GDM1 (cell line): ENCODE measurements around the gene SLC38A11.
"Not testable (repeated sequence)": the region's sequence is repeated elsewhere in the genome, so short reads cannot be mapped to it uniquely, and the experiment has no call there.

Source experiments
- DNase-seq: peaks from one replicate; lab custom pipeline; 2025; lab: John Stamatoyannopoulos, UW

Gene SLC38A11, protein sequence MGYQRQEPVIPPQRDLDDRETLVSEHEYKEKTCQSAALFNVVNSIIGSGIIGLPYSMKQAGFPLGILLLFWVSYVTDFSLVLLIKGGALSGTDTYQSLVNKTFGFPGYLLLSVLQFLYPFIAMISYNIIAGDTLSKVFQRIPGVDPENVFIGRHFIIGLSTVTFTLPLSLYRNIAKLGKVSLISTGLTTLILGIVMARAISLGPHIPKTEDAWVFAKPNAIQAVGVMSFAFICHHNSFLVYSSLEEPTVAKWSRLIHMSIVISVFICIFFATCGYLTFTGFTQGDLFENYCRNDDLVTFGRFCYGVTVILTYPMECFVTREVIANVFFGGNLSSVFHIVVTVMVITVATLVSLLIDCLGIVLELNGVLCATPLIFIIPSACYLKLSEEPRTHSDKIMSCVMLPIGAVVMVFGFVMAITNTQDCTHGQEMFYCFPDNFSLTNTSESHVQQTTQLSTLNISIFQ

GRCh38 chr2:164954954-164955701 is at the start of gene SLC38A11:
Gene SLC38A11, minus strand, starts transcription at chr2:164955525. Its CDS starts 278 bp downstream, at chr2:164955247.
- DNase-seq: no peak

DNA sequence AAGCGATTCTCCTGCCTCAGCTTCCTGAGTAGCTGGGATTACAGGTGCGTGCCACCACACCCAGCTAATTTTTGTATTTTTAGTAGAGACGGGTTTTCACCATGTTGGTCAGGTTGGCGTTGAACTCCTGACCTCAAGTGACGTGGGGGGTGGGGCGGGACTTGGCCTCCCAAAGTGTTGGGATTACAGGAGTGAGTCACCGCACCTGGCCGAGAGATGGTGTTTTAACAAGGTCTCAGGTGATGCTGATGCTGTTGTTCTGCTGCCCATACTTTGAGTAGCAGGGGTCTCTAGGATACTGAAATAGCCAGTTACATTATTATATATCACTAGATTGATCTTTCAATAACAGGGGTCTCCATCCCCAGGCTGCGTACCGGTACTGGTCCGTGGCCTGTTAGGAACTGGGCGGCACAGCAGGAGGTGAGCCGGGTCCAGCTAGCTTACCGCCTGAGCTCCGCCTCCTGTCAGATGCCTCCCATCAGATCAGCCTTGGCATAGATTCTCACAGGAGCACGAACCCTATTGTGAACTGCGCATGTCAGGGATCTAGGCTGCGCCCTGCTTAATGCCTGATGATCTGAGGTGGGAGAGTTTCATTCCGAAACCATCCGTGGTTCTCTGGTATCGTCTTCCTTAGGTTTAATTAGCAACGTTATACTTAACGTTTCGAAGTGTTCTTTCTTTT is 48.3 kb upstream of the SLC38A11 start:
- DNase-seq: no peak

DNA sequence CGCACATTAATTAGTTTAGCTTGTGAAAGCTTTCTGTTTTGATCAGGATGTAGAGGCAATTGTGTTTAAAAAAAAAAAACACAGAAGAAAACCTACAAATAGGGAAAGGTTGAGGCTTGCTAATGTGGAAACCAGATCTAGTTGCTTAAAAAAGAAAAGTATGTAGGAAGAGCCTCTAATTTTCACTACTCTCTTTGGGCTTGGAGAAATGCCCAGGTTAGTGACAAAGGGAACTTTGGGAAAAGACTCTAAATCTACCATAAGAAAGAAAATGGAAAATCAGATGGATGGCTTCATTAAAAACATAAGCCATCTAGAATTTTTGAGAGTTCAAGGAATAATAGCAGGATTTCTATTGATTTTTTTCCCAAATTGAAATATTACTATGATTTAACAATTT is 47.3 kb upstream of the SLC38A11 start:
- no peak for DNase-seq

GRCh38 chr2:164994664-164995299 is 39.5 kb upstream of the SLC38A11 start:
- not testable (repeated sequence) for DNase-seq

DNA sequence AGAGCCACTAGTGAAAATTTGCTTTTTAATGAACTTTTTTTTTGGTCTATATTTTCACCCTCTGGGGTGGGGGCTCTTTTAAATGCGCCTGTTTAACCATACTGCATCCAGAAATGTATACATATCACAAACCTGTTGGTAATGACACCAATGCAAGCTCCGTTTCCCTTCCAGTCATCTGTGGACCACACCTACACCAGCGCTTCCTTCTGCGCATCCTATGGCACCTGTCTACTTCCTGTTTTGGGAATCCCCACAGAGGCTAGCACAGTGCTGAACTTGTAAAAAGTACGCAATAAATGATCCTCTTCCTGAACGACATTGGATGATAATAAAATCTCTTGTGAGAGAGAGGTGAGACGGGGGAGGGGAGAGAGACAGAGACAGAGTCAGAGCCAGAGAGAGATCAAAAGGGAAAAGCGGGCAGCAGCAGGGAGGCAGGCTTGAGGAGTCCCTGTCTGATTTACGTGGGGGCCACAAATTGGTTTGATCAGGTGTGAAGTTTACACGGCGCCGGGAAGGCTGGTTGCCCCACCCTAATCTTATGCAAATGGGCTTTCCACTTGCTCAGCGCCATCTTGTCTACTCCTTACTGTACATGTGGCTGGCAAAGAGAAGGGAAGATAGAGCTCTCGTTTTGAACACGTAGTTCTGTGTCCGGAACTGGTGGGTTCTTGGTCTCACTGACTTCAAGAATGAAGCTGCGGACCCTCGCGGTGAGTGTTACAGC is 38.1 kb upstream of the SLC38A11 start:
- no peak for DNase-seq

GRCh38 chr2:164992818-164993217 is 37.5 kb upstream of the SLC38A11 start:
- peak; percentile 44 for DNase-seq

- DNase-seq: not testable (repeated sequence)
Observed at GRCh38 chr2:164992093-164992454, 36.7 kb upstream of the SLC38A11 start.

- DNase-seq: not testable (repeated sequence)
Observed at GRCh38 chr2:164991361-164992092, 36.2 kb upstream of the SLC38A11 start.

GRCh38 chr2:164990953-164991352 is 35.6 kb upstream of the SLC38A11 start:
- not testable (repeated sequence) for DNase-seq

GRCh38 chr2:164988805-164989204 is 33.5 kb upstream of the SLC38A11 start:
- DNase-seq: not testable (repeated sequence)

- DNase-seq: not testable (repeated sequence)
Observed at GRCh38 chr2:164986027-164986426, 30.7 kb upstream of the SLC38A11 start.

DNA sequence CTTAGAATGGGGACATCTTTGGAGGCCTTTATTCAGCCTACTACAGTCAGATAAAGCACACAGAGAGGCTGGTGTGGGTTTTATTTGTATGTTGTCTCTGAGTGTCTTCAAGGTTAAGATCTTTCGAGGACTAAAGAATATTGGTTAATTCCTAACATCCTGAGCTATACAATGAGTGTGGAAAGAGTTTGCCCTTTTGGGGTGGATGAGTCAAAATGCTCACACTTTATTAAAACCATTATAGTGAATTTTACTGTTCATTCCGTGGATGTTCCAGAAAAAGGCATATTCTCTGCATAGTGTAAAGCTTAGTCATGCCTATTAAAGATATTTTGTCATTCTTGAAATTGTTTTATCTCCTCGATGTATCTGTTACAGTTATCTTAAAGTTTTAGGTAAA is 29.1 kb upstream of the SLC38A11 start:
- DNase-seq: no peak

GRCh38 chr2:164981217-164981990 is 26.1 kb upstream of the SLC38A11 start:
- no peak for DNase-seq

DNA sequence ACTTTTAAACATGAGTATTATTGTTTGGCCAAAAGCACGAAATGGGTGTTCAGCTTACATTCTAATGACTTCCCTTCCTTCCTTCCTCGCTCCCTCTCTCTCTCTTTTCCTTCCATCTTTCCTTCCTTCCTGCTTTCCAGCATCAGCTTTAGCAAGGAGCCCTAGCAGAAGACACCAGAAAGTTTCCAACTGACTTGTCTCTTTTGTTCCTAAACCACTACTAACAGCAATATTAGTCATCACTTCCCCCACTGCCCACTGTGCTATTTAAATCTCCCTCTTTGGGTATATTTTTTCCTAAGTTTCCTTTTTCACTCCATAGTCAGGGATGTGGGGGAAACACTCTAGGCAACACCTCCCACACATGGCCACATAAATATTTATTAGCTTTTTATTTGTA is 25.4 kb upstream of the SLC38A11 start:
- not testable (repeated sequence) for DNase-seq

DNA sequence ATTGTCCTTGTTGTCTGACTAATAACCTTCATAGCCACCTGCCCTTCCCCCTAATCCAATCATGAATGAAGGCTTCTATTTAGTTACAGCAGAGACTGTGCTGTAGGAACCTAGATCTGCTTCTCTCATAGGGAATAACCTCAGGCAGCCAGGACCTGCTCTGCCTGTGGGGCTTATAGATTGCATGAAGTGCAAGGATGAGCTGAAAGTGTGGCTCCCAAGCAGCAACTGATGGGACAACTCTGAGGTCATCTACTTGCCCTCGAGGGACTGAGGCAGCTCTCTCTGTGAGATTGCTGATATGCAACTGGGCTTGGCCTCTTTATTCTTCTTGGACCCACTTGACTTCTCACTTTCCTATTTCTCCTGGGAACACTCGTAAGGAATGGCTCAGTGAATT is 23.8 kb upstream of the SLC38A11 start:
- no peak for DNase-seq

DNA sequence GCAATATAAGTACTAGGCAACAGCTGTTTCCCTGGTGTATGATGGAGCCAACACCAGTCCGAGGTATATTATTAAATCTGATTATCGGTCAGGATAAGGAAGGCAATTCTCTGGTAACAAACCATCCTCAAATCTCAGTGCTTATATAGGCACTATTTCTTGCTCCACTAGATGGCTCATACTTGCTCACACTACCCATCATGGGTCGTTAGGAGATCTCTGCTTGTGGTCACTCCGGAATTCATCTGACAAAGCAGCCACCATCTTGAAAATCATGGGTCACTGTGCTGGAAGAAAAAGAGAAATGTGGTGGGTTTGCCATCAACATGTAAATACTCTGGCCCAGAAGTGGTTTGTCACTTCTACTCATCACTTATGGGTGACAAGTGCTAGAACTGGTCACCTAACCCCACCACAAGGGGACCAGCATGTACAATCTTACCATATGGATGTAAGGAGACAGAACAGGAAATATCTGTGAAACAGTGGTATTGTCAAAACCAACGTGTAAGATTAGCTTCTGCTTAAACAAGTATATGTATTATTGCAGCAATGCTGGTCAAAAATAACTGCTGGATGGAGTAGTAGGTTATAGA is 21.6 kb upstream of the SLC38A11 start:
- DNase-seq: not testable (repeated sequence)

DNA sequence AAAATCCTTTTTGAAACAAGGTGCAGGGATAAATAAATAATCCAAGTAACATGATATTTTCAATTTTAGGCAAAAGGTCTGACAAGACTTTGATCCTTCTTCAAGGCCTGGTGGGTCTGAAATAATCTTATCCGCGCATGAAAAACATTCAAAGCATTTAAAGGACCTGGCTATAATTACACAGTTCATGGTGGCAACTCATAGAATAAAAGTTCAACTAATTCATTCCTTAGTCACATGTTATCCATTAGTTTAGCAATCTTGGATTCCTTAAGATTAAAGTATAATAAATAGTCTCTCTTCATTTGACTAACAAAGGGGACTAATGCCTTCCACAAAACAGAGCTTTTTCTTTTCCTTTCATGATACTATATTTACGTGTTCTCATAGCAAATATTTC is 21.0 kb upstream of the SLC38A11 start:
- DNase-seq: no peak

DNA sequence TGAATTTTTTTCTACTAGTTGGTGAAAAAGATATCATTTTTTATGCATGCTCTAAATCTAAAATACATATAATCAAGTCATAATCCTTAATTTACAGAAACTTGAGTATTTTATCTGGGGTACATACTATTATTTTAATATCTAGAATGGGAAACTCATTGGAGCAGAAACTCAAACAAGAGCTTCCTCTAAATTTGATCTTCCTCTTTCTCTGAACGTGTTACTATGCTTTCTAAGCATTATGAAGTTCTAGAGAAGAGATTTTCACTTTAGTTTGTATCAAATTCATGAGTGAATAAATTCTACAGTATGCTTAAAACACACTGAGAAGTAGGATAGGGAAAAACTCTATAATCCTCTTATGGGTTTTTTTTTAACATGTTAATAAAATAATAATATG is 20.6 kb upstream of the SLC38A11 start:
- no peak for DNase-seq

DNA sequence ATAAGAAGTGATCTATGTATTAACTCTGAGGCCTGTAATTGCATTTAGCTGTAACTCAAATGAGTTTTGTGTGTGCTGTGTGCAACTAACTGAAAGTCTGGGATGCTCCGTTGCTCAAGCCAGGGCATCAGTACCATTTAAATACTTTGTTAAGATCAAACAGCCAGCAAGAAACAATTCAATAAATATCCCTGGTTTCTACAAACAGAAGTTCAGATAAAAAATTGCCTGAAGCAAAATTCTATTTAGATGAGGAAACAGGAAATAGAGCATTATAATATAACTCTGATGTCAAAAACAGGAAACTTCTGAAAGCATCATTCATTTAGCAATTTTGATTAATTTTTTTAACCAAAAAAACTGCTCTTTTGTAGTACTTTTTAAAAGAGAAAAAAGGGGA is 18.9 kb upstream of the SLC38A11 start:
- DNase-seq: no peak
